ENCODE results near the gene PLPP4. TPM values are rescaled to one million over a fixed set of nuclear protein-coding genes. Genes with fewer than 3 reads are reported as not detected.

PLPP4 gene
- total and polyA plus RNA-seq, 4 donors, result 0.18 to 0.51 TPM; not detected in 2

DNA sequence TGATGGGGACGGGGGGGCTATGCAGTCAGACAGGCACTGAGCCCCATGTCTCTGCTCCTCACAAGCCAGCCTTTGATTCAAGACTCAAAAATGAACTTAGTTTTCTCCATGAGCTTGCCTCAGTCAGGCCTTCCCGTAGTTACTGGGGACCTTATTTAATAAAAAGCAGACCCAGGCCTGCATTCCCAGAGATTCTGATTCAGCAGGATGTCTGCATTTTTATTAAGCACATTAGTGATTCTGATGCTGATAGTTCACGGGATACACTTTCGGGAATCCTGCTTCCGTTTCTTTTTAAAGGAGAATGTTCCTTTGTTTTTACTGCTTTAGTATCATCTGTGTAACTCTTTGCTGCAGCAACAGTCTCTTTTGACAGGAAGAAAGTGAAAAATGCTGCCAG lies 28.3 kb upstream of the PLPP4 start:
- ATAC-seq (ENCODE audit: insufficient read depth, low FRiP score), result no peak
- WGBS, 2 donors, result 76 to 83% methylated on average over 5 of the region's 5 CpGs

DNA sequence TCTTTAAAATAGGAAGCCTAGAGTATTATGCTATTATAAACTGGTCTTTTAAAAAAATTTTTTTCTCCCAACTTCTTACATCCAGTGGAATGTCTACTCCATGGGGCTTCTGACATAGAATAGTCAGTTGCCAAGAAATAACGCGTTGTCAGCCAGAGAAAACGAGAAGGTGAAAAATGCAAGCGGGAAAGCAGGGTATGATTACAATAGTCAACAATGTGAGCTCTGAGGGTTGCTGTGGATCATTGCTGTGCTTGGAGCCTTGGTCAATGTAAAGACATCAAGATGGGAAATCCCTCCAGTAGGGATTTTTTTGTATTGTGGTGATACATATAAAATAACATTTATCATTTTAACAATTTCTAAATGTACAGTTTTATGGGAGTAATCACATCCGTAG lies 27.6 kb upstream of the PLPP4 start:
- no peak for ATAC-seq (ENCODE audit: insufficient read depth, low FRiP score)
- no peak overlapping the region for H3K9ac ChIP-seq (ENCODE audit: insufficient read depth in 1 of 2, low read length in 2 of 2)
- TF ChIP-seq, protein P1, sequence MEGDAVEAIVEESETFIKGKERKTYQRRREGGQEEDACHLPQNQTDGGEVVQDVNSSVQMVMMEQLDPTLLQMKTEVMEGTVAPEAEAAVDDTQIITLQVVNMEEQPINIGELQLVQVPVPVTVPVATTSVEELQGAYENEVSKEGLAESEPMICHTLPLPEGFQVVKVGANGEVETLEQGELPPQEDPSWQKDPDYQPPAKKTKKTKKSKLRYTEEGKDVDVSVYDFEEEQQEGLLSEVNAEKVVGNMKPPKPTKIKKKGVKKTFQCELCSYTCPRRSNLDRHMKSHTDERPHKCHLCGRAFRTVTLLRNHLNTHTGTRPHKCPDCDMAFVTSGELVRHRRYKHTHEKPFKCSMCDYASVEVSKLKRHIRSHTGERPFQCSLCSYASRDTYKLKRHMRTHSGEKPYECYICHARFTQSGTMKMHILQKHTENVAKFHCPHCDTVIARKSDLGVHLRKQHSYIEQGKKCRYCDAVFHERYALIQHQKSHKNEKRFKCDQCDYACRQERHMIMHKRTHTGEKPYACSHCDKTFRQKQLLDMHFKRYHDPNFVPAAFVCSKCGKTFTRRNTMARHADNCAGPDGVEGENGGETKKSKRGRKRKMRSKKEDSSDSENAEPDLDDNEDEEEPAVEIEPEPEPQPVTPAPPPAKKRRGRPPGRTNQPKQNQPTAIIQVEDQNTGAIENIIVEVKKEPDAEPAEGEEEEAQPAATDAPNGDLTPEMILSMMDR (IDR thresholded peaks at IDR 0.05; ENCODE audit: control extremely low read depth, extremely low read depth), result no peak
- no peak overlapping the region for H3K27ac ChIP-seq (ENCODE audit: low read depth in 1 of 2, low read length in 1 of 2)
- DNase-seq, result no peak
- no peaks in the 10 kb centered on the region for H3K4me1 ChIP-seq (ENCODE audit: control insufficient read depth in 5 of 5, insufficient read depth in 5 of 5, low read length in 5 of 5)
- 74 to 85% methylated on average over 5 of the region's 5 CpGs for WGBS, 2 donors
- peaks cover 0 to 2% (median under 1%) of the 10 kb centered on the region in 3 donors for H3K27me3 ChIP-seq (ENCODE audit: control insufficient read depth in 3 of 3, insufficient read depth in 3 of 3, low read length in 2 of 3)
- H3K9me3 ChIP-seq (ENCODE audit: control insufficient read depth in 4 of 4, insufficient read depth in 3 of 4, low read length in 3 of 4), result peaks cover 0 to 6% (median 0%) of the 10 kb centered on the region in 4 donors
- no peaks in the 10 kb centered on the region for H3K36me3 ChIP-seq (ENCODE audit: control insufficient read depth in 4 of 4, insufficient read depth in 4 of 4, low read length in 4 of 4)
- H3K4me3 ChIP-seq, result no peak overlapping the region

More for the DNA sequence above, 28.3 kb upstream of the PLPP4 start:
- DNase-seq, result no peak
- Histone ChIP-seq H3K36me3 (ENCODE audit: control insufficient read depth in 4 of 4, insufficient read depth in 4 of 4, low read length in 4 of 4) (no peaks in the 10 kb centered on the region), H3K27me3 (ENCODE audit: control insufficient read depth in 3 of 3, insufficient read depth in 3 of 3, low read length in 2 of 3) (peaks cover 0 to 2% (median 0%) of the 10 kb centered on the region in 3 donors), H3K9me3 (ENCODE audit: control insufficient read depth in 4 of 4, insufficient read depth in 3 of 4, low read length in 3 of 4) (peaks cover 0 to 6% (median 0%) of the 10 kb centered on the region in 4 donors), H3K4me1 (ENCODE audit: control insufficient read depth in 5 of 5, insufficient read depth in 5 of 5, low read length in 5 of 5) (peaks cover 0 to 2% (median 0%) of the 10 kb centered on the region in 5 donors), H3K9ac (ENCODE audit: insufficient read depth in 1 of 2, low read length in 2 of 2) (no peak overlapping the region), H3K27ac (ENCODE audit: low read depth in 1 of 2, low read length in 1 of 2) (no peak overlapping the region), H3K4me3 (no peak overlapping the region)
- TF ChIP-seq, protein P1 (IDR thresholded peaks at IDR 0.05; ENCODE audit: control extremely low read depth, extremely low read depth), result no peak

GRCh38 chr10:120431251-120431651 lies 25.8 kb upstream of the PLPP4 start:
- Histone ChIP-seq H3K4me3 (no peak overlapping the region), H3K9me3 (ENCODE audit: control insufficient read depth in 4 of 4, insufficient read depth in 3 of 4, low read length in 3 of 4) (no peaks in the 10 kb centered on the region), H3K9ac (ENCODE audit: insufficient read depth in 1 of 2, low read length in 2 of 2) (no peak overlapping the region), H3K4me1 (ENCODE audit: control insufficient read depth in 5 of 5, insufficient read depth in 5 of 5, low read length in 5 of 5) (no peaks in the 10 kb centered on the region), H3K27me3 (ENCODE audit: control insufficient read depth in 3 of 3, insufficient read depth in 3 of 3, low read length in 2 of 3) (peaks cover 0 to 5% (median 2%) of the 10 kb centered on the region in 3 donors), H3K27ac (ENCODE audit: low read depth in 1 of 2, low read length in 1 of 2) (no peak overlapping the region), H3K36me3 (ENCODE audit: control insufficient read depth in 4 of 4, insufficient read depth in 4 of 4, low read length in 4 of 4) (no peaks in the 10 kb centered on the region)
- ATAC-seq (ENCODE audit: insufficient read depth, low FRiP score) (no peak), DNase-seq (peak; percentile 18 to 38 (median 23))
- 48 to 59% methylated on average over 8 of the region's 8 CpGs for WGBS, 2 donors
- TF ChIP-seq, protein P1 (IDR thresholded peaks at IDR 0.05; ENCODE audit: control extremely low read depth, extremely low read depth), result no peak

GRCh38 chr10:120432209-120432608 lies 24.8 kb upstream of the PLPP4 start:
- Histone ChIP-seq H3K27ac (ENCODE audit: low read depth in 1 of 2, low read length in 1 of 2) (no peak overlapping the region), H3K9ac (ENCODE audit: insufficient read depth in 1 of 2, low read length in 2 of 2) (no peak overlapping the region), H3K9me3 (ENCODE audit: control insufficient read depth in 4 of 4, insufficient read depth in 3 of 4, low read length in 3 of 4) (no peaks in the 10 kb centered on the region), H3K36me3 (ENCODE audit: control insufficient read depth in 4 of 4, insufficient read depth in 4 of 4, low read length in 4 of 4) (no peaks in the 10 kb centered on the region), H3K27me3 (ENCODE audit: control insufficient read depth in 3 of 3, insufficient read depth in 3 of 3, low read length in 2 of 3) (peaks cover 0 to 5% (median 2%) of the 10 kb centered on the region in 3 donors), H3K4me3 (no peak overlapping the region), H3K4me1 (ENCODE audit: control insufficient read depth in 5 of 5, insufficient read depth in 5 of 5, low read length in 5 of 5) (no peaks in the 10 kb centered on the region)
- DNase-seq, result peak in 1 of 3 donors; percentile 6
- ATAC-seq (ENCODE audit: insufficient read depth, low FRiP score), result no peak
- 68 to 80% methylated on average over 3 of the region's 3 CpGs for WGBS, 2 donors
- TF ChIP-seq, protein P1 (IDR thresholded peaks at IDR 0.05; ENCODE audit: control extremely low read depth, extremely low read depth), result no peak
